ENCODE data around the gene DHRS2.
"Not testable (repeated sequence)": the region's sequence is repeated elsewhere in the genome, so short reads cannot be mapped to it uniquely, and the experiment has no call there.

The DHRS2 gene

GRCh38 chr14:23590198-23590597, 46.0 kb upstream of the DHRS2 start:
- Histone ChIP-seq H3K27ac (ENCODE audit: low read depth, low read length) (no peak overlapping the region), H3K36me3 (ENCODE audit: low read length) (no peaks in the 10 kb centered on the region), H3K4me3 (ENCODE audit: insufficient read depth, low read length, poor library complexity, severe bottlenecking) (no peak overlapping the region), H3K9me3 (ENCODE audit: insufficient read depth, low read length) (no peaks in the 10 kb centered on the region), H4K20me1 (ENCODE audit: low read depth, low read length) (no peaks in the 10 kb centered on the region), H3K79me2 (ENCODE audit: insufficient read depth, low read length) (no peaks in the 10 kb centered on the region), H3K4me2 (ENCODE audit: low read depth, low read length, poor library complexity, severe bottlenecking) (no peak overlapping the region), H2AFZ (ENCODE audit: low read depth, low read length, severe bottlenecking) (no peak overlapping the region), H3K9me2 (replicated peaks; ENCODE audit: insufficient read depth, low read length) (no peaks in the 10 kb centered on the region), H3F3A (ENCODE audit: insufficient read depth) (no peaks in the 10 kb centered on the region), H3K9ac (ENCODE audit: low read length) (no peak overlapping the region), H3K27me3 (ENCODE audit: low read length) (no peaks in the 10 kb centered on the region)
- TF ChIP-seq EZH2phosphoT487 (conservative IDR thresholded peaks at IDR 0.05; ENCODE audit: low read length) (no peak), CTCF (IDR thresholded peaks at IDR 0.05; ENCODE audit: insufficient read depth, low read length, poor library complexity, severe bottlenecking) (no peak)

- H3K27me3 ChIP-seq (ENCODE audit: low read length); H3F3A ChIP-seq (ENCODE audit: insufficient read depth); H3K9ac ChIP-seq (ENCODE audit: low read length); H3K36me3 ChIP-seq (ENCODE audit: low read length); H3K4me3 ChIP-seq (ENCODE audit: insufficient read depth, low read length, poor library complexity, severe bottlenecking); H3K9me2 ChIP-seq (replicated peaks; ENCODE audit: insufficient read depth, low read length); H3K27ac ChIP-seq (ENCODE audit: low read depth, low read length); H3K79me2 ChIP-seq (ENCODE audit: insufficient read depth, low read length); H2AFZ ChIP-seq (ENCODE audit: low read depth, low read length, severe bottlenecking); H4K20me1 ChIP-seq (ENCODE audit: low read depth, low read length); H3K4me2 ChIP-seq (ENCODE audit: low read depth, low read length, poor library complexity, severe bottlenecking); H3K9me3 ChIP-seq (ENCODE audit: insufficient read depth, low read length): not testable (repeated sequence)
Observed at GRCh38 chr14:23594191-23594590, 42.0 kb upstream of the DHRS2 start.

GRCh38 chr14:23600322-23600707, 35.8 kb upstream of the DHRS2 start:
- H3F3A ChIP-seq (ENCODE audit: insufficient read depth) = no peaks in the 10 kb centered on the region
- TF ChIP-seq CTCF (IDR thresholded peaks at IDR 0.05; ENCODE audit: insufficient read depth, low read length, poor library complexity, severe bottlenecking) (no peak), EZH2phosphoT487 (conservative IDR thresholded peaks at IDR 0.05; ENCODE audit: low read length) (no peak)
- no peaks in the 10 kb centered on the region for H3K9me3 ChIP-seq (ENCODE audit: insufficient read depth, low read length)
- H3K36me3 ChIP-seq (ENCODE audit: low read length) = no peaks in the 10 kb centered on the region
- no peak overlapping the region for H3K4me2 ChIP-seq (ENCODE audit: low read depth, low read length, poor library complexity, severe bottlenecking)
- H3K27ac ChIP-seq (ENCODE audit: low read depth, low read length) = no peak overlapping the region
- no peaks in the 10 kb centered on the region for H3K79me2 ChIP-seq (ENCODE audit: insufficient read depth, low read length)
- H3K9ac ChIP-seq (ENCODE audit: low read length) = no peak overlapping the region
- H4K20me1 ChIP-seq (ENCODE audit: low read depth, low read length) = no peaks in the 10 kb centered on the region
- H3K27me3 ChIP-seq (ENCODE audit: low read length) = no peaks in the 10 kb centered on the region
- no peak overlapping the region for H2AFZ ChIP-seq (ENCODE audit: low read depth, low read length, severe bottlenecking)
- no peaks in the 10 kb centered on the region for H3K9me2 ChIP-seq (replicated peaks; ENCODE audit: insufficient read depth, low read length)
- no peak overlapping the region for H3K4me3 ChIP-seq (ENCODE audit: insufficient read depth, low read length, poor library complexity, severe bottlenecking)

- H3K79me2 ChIP-seq (ENCODE audit: insufficient read depth, low read length) = no peaks in the 10 kb centered on the region
- no peaks in the 10 kb centered on the region for H4K20me1 ChIP-seq (ENCODE audit: low read depth, low read length)
- H3K4me3 ChIP-seq (ENCODE audit: insufficient read depth, low read length, poor library complexity, severe bottlenecking) = no peak overlapping the region
- no peaks in the 10 kb centered on the region for H3K36me3 ChIP-seq (ENCODE audit: low read length)
- no peak for TF ChIP-seq CTCF (IDR thresholded peaks at IDR 0.05; ENCODE audit: insufficient read depth, low read length, poor library complexity, severe bottlenecking)
- no peak for TF ChIP-seq EZH2phosphoT487 (conservative IDR thresholded peaks at IDR 0.05; ENCODE audit: low read length)
- H3K27me3 ChIP-seq (ENCODE audit: low read length) = no peaks in the 10 kb centered on the region
- no peak overlapping the region for H3K9ac ChIP-seq (ENCODE audit: low read length)
- no peaks in the 10 kb centered on the region for H3F3A ChIP-seq (ENCODE audit: insufficient read depth)
- no peaks in the 10 kb centered on the region for H3K9me3 ChIP-seq (ENCODE audit: insufficient read depth, low read length)
- H2AFZ ChIP-seq (ENCODE audit: low read depth, low read length, severe bottlenecking) = no peak overlapping the region
- no peaks in the 10 kb centered on the region for H3K9me2 ChIP-seq (replicated peaks; ENCODE audit: insufficient read depth, low read length)
- no peak overlapping the region for H3K27ac ChIP-seq (ENCODE audit: low read depth, low read length)
- no peak overlapping the region for H3K4me2 ChIP-seq (ENCODE audit: low read depth, low read length, poor library complexity, severe bottlenecking)
Observed at GRCh38 chr14:23600806-23601205, 35.4 kb upstream of the DHRS2 start.

All from SU-DHL-6 (cell line).